ENCODE measurements around the gene PC. TPM values are rescaled to one million over a fixed set of nuclear protein-coding genes. Genes with fewer than 3 reads are reported as not detected.

PC gene
- total RNA-seq, 4 donors from 2014 or later, result 13.1 to 67.6 (median 32.1) TPM

- in situ Hi-C loops (cut with MboI; ENCODE audit: low sequenced_read_pairs in 4 of 4) (no loop called here), intact Hi-C loops (cut with DNase I; ENCODE audit: low total_unique reads) (no loop called here)
- ATAC-seq (no peak), DNase-seq (no peak)
- Histone ChIP-seq H3K4me3 (peak overlapping the region in 3 of 4 donors; percentile 3 to 77 (median 31)), H3K27ac (peak overlapping the region; percentile 0 to 94 (median 60)), H3K4me1 (peaks cover 8 to 9% of the 10 kb centered on the region in 2 donors), H3K9me3 (no peaks in the 10 kb centered on the region), H3K27me3 (no peaks in the 10 kb centered on the region), H3K36me3 (no peaks in the 10 kb centered on the region)
- TF ChIP-seq CTCF (IDR thresholded peaks at IDR 0.05 in 4 of 5, conservative IDR thresholded peaks at IDR 0.05 in 1 of 5) (no peak), POLR2A (IDR thresholded peaks at IDR 0.05) (no peak)
These were observed 100.8 kb downstream of the PC start for GRCh38 chr11:66857234-66857926.

DNA sequence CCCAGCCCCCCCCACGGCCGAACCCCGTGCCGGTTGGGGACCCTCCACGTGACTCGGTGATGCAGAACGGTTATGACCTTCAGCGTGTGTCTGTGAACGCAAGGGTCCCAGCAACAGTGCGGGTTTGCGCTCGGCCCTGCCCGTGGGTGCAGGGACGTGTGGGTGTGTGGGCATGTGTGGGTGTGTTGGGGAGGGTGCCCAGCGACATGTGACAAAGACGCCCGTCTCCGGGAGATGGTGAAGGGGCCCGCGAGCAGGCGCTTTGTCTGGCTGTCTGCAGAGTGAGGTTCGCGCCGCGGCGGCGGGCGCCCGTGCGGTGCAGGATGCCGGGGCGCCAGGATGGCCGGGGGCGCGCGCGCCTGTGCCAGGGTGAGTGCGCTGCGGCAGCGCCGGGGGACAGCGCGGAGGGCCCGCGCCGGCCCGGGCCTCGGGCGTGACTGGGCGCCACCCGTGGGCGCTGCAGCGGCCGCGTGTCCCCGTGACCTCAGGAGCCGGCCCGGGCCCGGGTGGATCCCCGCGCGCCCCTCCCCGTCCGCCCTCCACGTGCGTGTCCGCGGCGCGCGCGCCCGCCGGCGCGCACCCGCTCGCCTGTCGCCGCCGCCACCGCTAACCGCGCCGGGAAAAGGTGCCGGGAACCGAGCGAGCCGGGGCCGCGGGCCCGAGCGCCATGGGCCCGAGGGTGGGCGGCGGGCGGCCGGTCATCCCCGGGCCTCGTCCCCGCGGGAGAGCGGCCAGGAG, 101.5 kb downstream of the PC start, which contains the start of gene LRFN4:
Gene LRFN4, plus strand, starts transcription at position 569 of the 738 bp plus-strand sequence. CDS start 681 bp downstream, outside the sequence.
- in situ Hi-C loops (cut with MboI; ENCODE audit: low sequenced_read_pairs in 4 of 4), result no loop called here
- intact Hi-C loops (cut with DNase I; ENCODE audit: low total_unique reads), result loop anchor here (1.0 kb wide), 3 partner anchors 13 to 102 kb away; partner anchors contain the start of genes PC and RCE1
- Histone ChIP-seq H3K27me3 (no peaks in the 10 kb centered on the region), H3K36me3 (no peaks in the 10 kb centered on the region), H3K4me3 (peak within 1 kb of the TSS; percentile 59 to 96 (median 78)), H3K27ac (peak within 1 kb of the TSS; percentile 82 to 97 (median 88)), H3K9me3 (no peaks in the 10 kb centered on the region), H3K4me1 (peaks cover 8 to 9% of the 10 kb centered on the region in 2 donors)
- no peak for DNase-seq
- peak; percentile 69 to 71 for ATAC-seq
- TF ChIP-seq CTCF (IDR thresholded peaks at IDR 0.05 in 4 of 5, conservative IDR thresholded peaks at IDR 0.05 in 1 of 5) (no peak), POLR2A (IDR thresholded peaks at IDR 0.05) (peak in 1 of 2 donors; percentile 27)

- Histone ChIP-seq H3K9me3 (no peaks in the 10 kb centered on the region), H3K4me1 (peaks cover 8 to 9% of the 10 kb centered on the region in 2 donors), H3K4me3 (peak overlapping the region; percentile 59 to 96 (median 78)), H3K36me3 (no peaks in the 10 kb centered on the region), H3K27ac (peak overlapping the region; percentile 82 to 97 (median 88)), H3K27me3 (no peaks in the 10 kb centered on the region)
- peak; percentile 90 to 94 for DNase-seq
- intact Hi-C loops (cut with DNase I; ENCODE audit: low total_unique reads) (loop anchor here (1.0 kb wide), 3 partner anchors 13 to 102 kb away; partner anchors contain the start of genes PC and RCE1), in situ Hi-C loops (cut with MboI; ENCODE audit: low sequenced_read_pairs in 4 of 4) (no loop called here)
- TF ChIP-seq CTCF (IDR thresholded peaks at IDR 0.05 in 4 of 5, conservative IDR thresholded peaks at IDR 0.05 in 1 of 5) (no peak), POLR2A (IDR thresholded peaks at IDR 0.05) (peak; percentile 62 to 75)
- ATAC-seq, result peak; percentile 87 to 88
These were observed 102.3 kb downstream of the PC start for GRCh38 chr11:66855574-66856495.

GRCh38 chr11:66854729-66855211, 103.4 kb downstream of the PC start:
- DNase-seq (no peak), ATAC-seq (no peak)
- peak overlapping the region in 1 of 4 donors; percentile 83 for H3K27ac ChIP-seq
- no peaks in the 10 kb centered on the region for H3K36me3 ChIP-seq
- no peaks in the 10 kb centered on the region for H3K9me3 ChIP-seq
- no peak for TF ChIP-seq POLR2A (IDR thresholded peaks at IDR 0.05)
- TF ChIP-seq CTCF (IDR thresholded peaks at IDR 0.05 in 4 of 5, conservative IDR thresholded peaks at IDR 0.05 in 1 of 5), result no peak
- H3K4me3 ChIP-seq, result no peak overlapping the region
- no peaks in the 10 kb centered on the region for H3K27me3 ChIP-seq
- in situ Hi-C loops (cut with MboI; ENCODE audit: low sequenced_read_pairs in 4 of 4), result no loop called here
- peaks cover 8 to 9% of the 10 kb centered on the region in 2 donors for H3K4me1 ChIP-seq
- intact Hi-C loops (cut with DNase I; ENCODE audit: low total_unique reads), result no loop called here

Data from gastrocnemius medialis (tissue), 4 donors.